HepG2 (cell line): ENCODE results near the gene GAL3ST1. TPM values are rescaled to one million over a fixed set of nuclear protein-coding genes. Genes with fewer than 3 reads are reported as not detected.
A peak's percentile ranks its signal among the peaks of the same experiment; 100 is the strongest.

Experiments used
- CHD4 ChIP-seq: fragments of 200-600 bp; sonication (generic); IDR thresholded peaks from 2 replicates; pipeline ENCODE4 v1.7.0; 2017; ENCODE audit warnings: mild to moderate bottlenecking, low read length, borderline replicate concordance
- FLYWCH1 ChIP-seq: sonication (generic); formaldehyde crosslinking; IDR thresholded peaks from 2 replicates; pipeline ENCODE4 v1.8.1; 2023; ENCODE audit warnings: mild to moderate bottlenecking, missing genetic modification reagents
- HDAC1 ChIP-seq: sonication (generic); formaldehyde crosslinking; IDR thresholded peaks from 2 replicates; pipeline ENCODE4 v1.5.1; 2020; ENCODE audit warnings: mild to moderate bottlenecking, missing genetic modification reagents
- HNRNPK ChIP-seq: fragments of 200-400 bp; formaldehyde crosslinking; IDR thresholded peaks from 2 replicates; pipeline ENCODE4 v1.6.1; 2018; ENCODE audit warnings: low read length, low read depth, moderate library complexity, mild to moderate bottlenecking; ENCODE audit not compliant: poor library complexity, severe bottlenecking
- KDM2A ChIP-seq: sonication (generic); formaldehyde crosslinking; IDR thresholded peaks from 2 replicates; pipeline ENCODE4 v1.4.0; 2020; ENCODE audit warnings: low read depth, missing genetic modification reagents, borderline replicate concordance
- MAZ ChIP-seq, 2 experiments: sonication (generic) in 1 of 2; formaldehyde crosslinking in 1 of 2; IDR thresholded peaks; 2 replicates each; pipeline versions ENCODE4 v1.5.0 to v1.6.1; 2012 to 2020; ENCODE audit warnings: low read depth in 2 of 2, mild to moderate bottlenecking in 2 of 2, borderline replicate concordance in 1 of 2, improper control_type of control experiment in 1 of 2, low read length in 1 of 2, missing genetic modification reagents in 1 of 2, moderate library complexity in 1 of 2
- MBD4 ChIP-seq: IDR thresholded peaks from 2 replicates; pipeline ENCODE4 v1.6.1; 2012; ENCODE audit warnings: low read length, inconsistent platforms, borderline replicate concordance
- MEIS2 ChIP-seq: sonication (generic); formaldehyde crosslinking; IDR thresholded peaks from 2 replicates; pipeline ENCODE4 v1.9.0; 2021; ENCODE audit warnings: mild to moderate bottlenecking, missing genetic modification reagents
- MXD4 ChIP-seq: IDR thresholded peaks from 2 replicates; pipeline ENCODE4 v1.6.1; 2016; ENCODE audit warnings: mild to moderate bottlenecking, missing biosample characterization, missing genetic modification reagents
- NAIF1 ChIP-seq: sonication (generic); formaldehyde crosslinking; IDR thresholded peaks from 2 replicates; pipeline ENCODE4 v1.5.0; 2020; ENCODE audit warnings: mild to moderate bottlenecking, missing genetic modification reagents, borderline replicate concordance
- NCOA5 ChIP-seq: sonication (generic); formaldehyde crosslinking; IDR thresholded peaks from 2 replicates; pipeline ENCODE4 v1.4.0; 2020; ENCODE audit warnings: missing genetic modification reagents
- RNF2 ChIP-seq: fragments of 450-650 bp; conservative IDR thresholded peaks from 2 replicates; pipeline ENCODE4 v1.6.1; 2016; ENCODE audit warnings: low read depth
- SOX6 ChIP-seq, 2 experiments: fragments of 450-650 bp in 1 of 2; sonication (generic) in 1 of 2; formaldehyde crosslinking in 1 of 2; IDR thresholded peaks; 2 replicates each; pipeline versions ENCODE4 v1.4.0 to v1.6.1; 2017 to 2020; ENCODE audit warnings: antibody characterized with exemption in 1 of 2, mild to moderate bottlenecking in 1 of 2, missing genetic modification reagents in 1 of 2
- TAF1 ChIP-seq: sonication (generic); formaldehyde crosslinking; IDR thresholded peaks from 2 replicates; pipeline ENCODE4 v1.4.0; 2020; ENCODE audit warnings: missing genetic modification reagents
- TBX3 ChIP-seq: fragments of 450-650 bp; IDR thresholded peaks from 2 replicates; pipeline ENCODE4 v1.6.1; 2017; ENCODE audit warnings: antibody characterized with exemption, mild to moderate bottlenecking, inconsistent platforms, borderline replicate concordance
- ZBTB7B ChIP-seq: sonication (generic); formaldehyde crosslinking; IDR thresholded peaks from 2 replicates; pipeline ENCODE4 v1.4.0; 2020; ENCODE audit warnings: missing genetic modification reagents
- ZNF180 ChIP-seq: sonication (generic); formaldehyde crosslinking; IDR thresholded peaks from 2 replicates; pipeline ENCODE4 v1.4.0; 2020; ENCODE audit warnings: low read depth, missing genetic modification reagents, borderline replicate concordance
- ZNF263 ChIP-seq: sonication (generic); formaldehyde crosslinking; IDR thresholded peaks from 2 replicates; pipeline ENCODE4 v1.4.0; 2020; ENCODE audit warnings: missing genetic modification reagents
- ZNF354B ChIP-seq: sonication (generic); formaldehyde crosslinking; IDR thresholded peaks from 2 replicates; pipeline ENCODE4 v1.8.0; 2022; ENCODE audit warnings: mild to moderate bottlenecking, missing genetic modification reagents
- polyA plus RNA-seq, 8 experiments: library from polyadenylated mRNA; depleted of rRNA in 3 of 8; stranded (reverse) in 7 of 8; unstranded in 1 of 8; fragments of >200 nt; fragmentation: Illumina TruSeq in 4 of 8; extraction: Trizol in 4 of 8; gene quantifications; 2 replicates each; pipeline versions ENCODE4 v1.2.1 to v1.2.3, GENCODE V29; 2011 to 2016; ENCODE audit warnings: low read depth in 4 of 8, missing spikeins in 1 of 8, mixed read lengths in 1 of 8; ENCODE audit not compliant: insufficient read depth in 1 of 8
- total RNA-seq, 5 experiments: library from RNA; depleted of rRNA; stranded (reverse); fragments of >200 nt; fragmentation: Illumina TruSeq; extraction: Trizol; gene quantifications; 2 replicates each; pipeline ENCODE4 v1.2.3, GENCODE V29; 2016; ENCODE audit warnings: low read depth in 1 of 5
- TF ChIP-seq, protein P1 (sequence below): sonication (generic); formaldehyde crosslinking; IDR thresholded peaks from 2 replicates; pipeline ENCODE4 v1.9.0; 2021; ENCODE audit warnings: missing genetic modification reagents, borderline replicate concordance
- TF ChIP-seq, protein P2 (sequence below): sonication (generic); formaldehyde crosslinking; conservative IDR thresholded peaks from 2 replicates; pipeline ENCODE4 v1.8.0; 2022; ENCODE audit warnings: missing genetic modification reagents
- TF ChIP-seq, protein P3 (sequence below): sonication (generic); formaldehyde crosslinking; IDR thresholded peaks from 2 replicates; pipeline ENCODE4 v1.5.0; 2020; ENCODE audit warnings: missing genetic modification reagents

The GAL3ST1 gene
- total and polyA plus RNA-seq, 2 of the 13 experiments (the other 11 are each of a cell fraction or from before 2014, with no cell fraction given), result 4.4 to 14.7 TPM

DNA sequence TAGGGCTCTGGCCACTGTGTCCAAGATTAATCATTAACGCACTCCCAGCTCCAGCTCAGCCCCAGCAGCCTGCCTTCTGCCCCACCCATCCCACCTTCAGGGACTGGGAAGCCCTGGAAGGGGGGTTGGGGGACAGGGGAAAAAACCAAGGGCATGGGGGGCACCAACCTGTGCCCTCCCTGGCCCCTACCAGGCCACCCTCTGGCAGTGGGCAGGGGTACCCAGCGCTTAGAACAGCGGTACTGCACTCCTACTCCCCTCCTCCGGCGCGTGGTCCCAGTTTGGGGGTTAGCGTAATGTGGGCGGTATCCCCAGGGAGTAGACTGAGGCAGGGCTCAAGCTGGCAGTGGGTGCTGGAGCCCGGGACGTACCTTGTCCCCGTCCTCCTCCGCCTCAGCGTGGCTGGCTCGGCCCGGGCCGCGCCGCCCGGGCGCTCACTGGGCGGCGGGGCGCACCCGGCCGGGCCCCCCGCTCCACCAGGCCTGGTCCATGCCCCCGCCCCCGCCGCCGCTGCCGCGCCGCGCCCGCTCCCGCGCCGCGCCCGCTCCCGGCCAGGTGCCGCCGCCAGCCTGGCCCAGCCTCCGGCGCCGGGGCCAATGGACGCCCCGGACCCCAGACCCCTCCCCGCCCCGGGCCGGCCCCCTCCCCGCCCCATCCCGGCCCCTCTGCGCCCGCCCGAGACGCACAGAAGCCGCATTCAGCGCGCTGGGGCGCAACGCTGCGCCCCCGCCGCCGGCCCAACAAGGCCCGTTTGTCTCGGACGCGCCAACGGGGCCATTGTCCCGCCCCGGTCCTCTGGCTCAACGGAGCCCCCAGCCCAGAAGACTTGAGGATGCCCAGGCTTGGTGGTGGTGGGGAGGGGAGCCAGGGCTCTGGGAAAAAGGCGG lies at the start of gene GAL3ST1 (continued):
- TF ChIP-seq, protein P1, sequence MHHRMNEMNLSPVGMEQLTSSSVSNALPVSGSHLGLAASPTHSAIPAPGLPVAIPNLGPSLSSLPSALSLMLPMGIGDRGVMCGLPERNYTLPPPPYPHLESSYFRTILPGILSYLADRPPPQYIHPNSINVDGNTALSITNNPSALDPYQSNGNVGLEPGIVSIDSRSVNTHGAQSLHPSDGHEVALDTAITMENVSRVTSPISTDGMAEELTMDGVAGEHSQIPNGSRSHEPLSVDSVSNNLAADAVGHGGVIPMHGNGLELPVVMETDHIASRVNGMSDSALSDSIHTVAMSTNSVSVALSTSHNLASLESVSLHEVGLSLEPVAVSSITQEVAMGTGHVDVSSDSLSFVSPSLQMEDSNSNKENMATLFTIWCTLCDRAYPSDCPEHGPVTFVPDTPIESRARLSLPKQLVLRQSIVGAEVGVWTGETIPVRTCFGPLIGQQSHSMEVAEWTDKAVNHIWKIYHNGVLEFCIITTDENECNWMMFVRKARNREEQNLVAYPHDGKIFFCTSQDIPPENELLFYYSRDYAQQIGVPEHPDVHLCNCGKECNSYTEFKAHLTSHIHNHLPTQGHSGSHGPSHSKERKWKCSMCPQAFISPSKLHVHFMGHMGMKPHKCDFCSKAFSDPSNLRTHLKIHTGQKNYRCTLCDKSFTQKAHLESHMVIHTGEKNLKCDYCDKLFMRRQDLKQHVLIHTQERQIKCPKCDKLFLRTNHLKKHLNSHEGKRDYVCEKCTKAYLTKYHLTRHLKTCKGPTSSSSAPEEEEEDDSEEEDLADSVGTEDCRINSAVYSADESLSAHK, result no peak
- TF ChIP-seq, protein P2, sequence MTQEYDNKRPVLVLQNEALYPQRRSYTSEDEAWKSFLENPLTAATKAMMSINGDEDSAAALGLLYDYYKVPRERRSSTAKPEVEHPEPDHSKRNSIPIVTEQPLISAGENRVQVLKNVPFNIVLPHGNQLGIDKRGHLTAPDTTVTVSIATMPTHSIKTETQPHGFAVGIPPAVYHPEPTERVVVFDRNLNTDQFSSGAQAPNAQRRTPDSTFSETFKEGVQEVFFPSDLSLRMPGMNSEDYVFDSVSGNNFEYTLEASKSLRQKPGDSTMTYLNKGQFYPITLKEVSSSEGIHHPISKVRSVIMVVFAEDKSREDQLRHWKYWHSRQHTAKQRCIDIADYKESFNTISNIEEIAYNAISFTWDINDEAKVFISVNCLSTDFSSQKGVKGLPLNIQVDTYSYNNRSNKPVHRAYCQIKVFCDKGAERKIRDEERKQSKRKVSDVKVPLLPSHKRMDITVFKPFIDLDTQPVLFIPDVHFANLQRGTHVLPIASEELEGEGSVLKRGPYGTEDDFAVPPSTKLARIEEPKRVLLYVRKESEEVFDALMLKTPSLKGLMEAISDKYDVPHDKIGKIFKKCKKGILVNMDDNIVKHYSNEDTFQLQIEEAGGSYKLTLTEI (CRISPR knock-in tag), result no peak
- peak; percentile 0; the same call in 1 of the 2 replicates for TF ChIP-seq ZNF263 (CRISPR knock-in tag)
- TF ChIP-seq, protein P3, sequence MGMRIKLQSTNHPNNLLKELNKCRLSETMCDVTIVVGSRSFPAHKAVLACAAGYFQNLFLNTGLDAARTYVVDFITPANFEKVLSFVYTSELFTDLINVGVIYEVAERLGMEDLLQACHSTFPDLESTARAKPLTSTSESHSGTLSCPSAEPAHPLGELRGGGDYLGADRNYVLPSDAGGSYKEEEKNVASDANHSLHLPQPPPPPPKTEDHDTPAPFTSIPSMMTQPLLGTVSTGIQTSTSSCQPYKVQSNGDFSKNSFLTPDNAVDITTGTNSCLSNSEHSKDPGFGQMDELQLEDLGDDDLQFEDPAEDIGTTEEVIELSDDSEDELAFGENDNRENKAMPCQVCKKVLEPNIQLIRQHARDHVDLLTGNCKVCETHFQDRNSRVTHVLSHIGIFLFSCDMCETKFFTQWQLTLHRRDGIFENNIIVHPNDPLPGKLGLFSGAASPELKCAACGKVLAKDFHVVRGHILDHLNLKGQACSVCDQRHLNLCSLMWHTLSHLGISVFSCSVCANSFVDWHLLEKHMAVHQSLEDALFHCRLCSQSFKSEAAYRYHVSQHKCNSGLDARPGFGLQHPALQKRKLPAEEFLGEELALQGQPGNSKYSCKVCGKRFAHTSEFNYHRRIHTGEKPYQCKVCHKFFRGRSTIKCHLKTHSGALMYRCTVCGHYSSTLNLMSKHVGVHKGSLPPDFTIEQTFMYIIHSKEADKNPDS (CRISPR knock-in tag), result no peak
- TF ChIP-seq KDM2A (CRISPR knock-in tag), result peak; percentile 67
- TF ChIP-seq ZBTB7B (CRISPR knock-in tag), result peak; percentile 32; the same call in 1 of the 2 replicates
- TF ChIP-seq MXD4 (CRISPR knock-in tag), result 0 out of 2 replicates have a peak, but pooled peaks have one; percentile 22
- TF ChIP-seq NAIF1 (CRISPR knock-in tag), result no peak
- no peak for TF ChIP-seq RNF2
- TF ChIP-seq SOX6 (IDR thresholded peaks at IDR 0.05), result no peak
- no peak; the same call in 1 of the 2 replicates for TF ChIP-seq SOX6 (CRISPR knock-in tag; IDR thresholded peaks at IDR 0.05)
- no peak for TF ChIP-seq HNRNPK
- no peak for TF ChIP-seq ZNF354B (CRISPR knock-in tag)
- no peak for TF ChIP-seq CHD4
- 0 out of 2 replicates have a peak, but pooled peaks have one; percentile 15 for TF ChIP-seq HDAC1 (CRISPR knock-in tag)
- no peak for TF ChIP-seq TBX3
- no peak for TF ChIP-seq FLYWCH1 (CRISPR knock-in tag)
- no peak for TF ChIP-seq MBD4
- no peak for TF ChIP-seq NCOA5 (CRISPR knock-in tag)
- TF ChIP-seq MAZ (IDR thresholded peaks at IDR 0.05; ENCODE audit: borderline replicate concordance, low read depth, low read length), result no peak
- no peak for TF ChIP-seq MAZ (CRISPR knock-in tag; IDR thresholded peaks at IDR 0.05; ENCODE audit: low read depth)
- 0 out of 2 replicates have a peak, but pooled peaks have one; percentile 14 for TF ChIP-seq TAF1 (CRISPR knock-in tag)
- no peak for TF ChIP-seq ZNF180 (CRISPR knock-in tag)
- TF ChIP-seq MEIS2 (CRISPR knock-in tag), result no peak
